GM19023 (cell line): ENCODE measurements around the gene PAFAH1B1.
"Not testable (repeated sequence)": the region's sequence is repeated elsewhere in the genome, so short reads cannot be mapped to it uniquely, and the experiment has no call there.

Experiments
- ATAC-seq: cut with Tn5 transposase; IDR thresholded peaks from one replicate; pipeline ENCODE4 v1.9.1; 2021; ENCODE audit warnings: mild to moderate bottlenecking, moderate library complexity; ENCODE audit not compliant: unreplicated experiment

The PAFAH1B1 gene

GRCh38 chr17:2634361-2634960 is 41.0 kb downstream of the PAFAH1B1 start:
- ATAC-seq = no peak

- ATAC-seq = no peak
These were observed 41.8 kb downstream of the PAFAH1B1 start for GRCh38 chr17:2635241-2635640.

- no peak for ATAC-seq
These were observed 42.2 kb downstream of the PAFAH1B1 start for GRCh38 chr17:2635675-2636074.

GRCh38 chr17:2636169-2636930 is 42.9 kb downstream of the PAFAH1B1 start:
- no peak for ATAC-seq

GRCh38 chr17:2637422-2637821 is 44.0 kb downstream of the PAFAH1B1 start:
- ATAC-seq = no peak

GRCh38 chr17:2644971-2645370 is 51.5 kb downstream of the PAFAH1B1 start:
- no peak for ATAC-seq

GRCh38 chr17:2647957-2648356 is 54.5 kb downstream of the PAFAH1B1 start:
- no peak for ATAC-seq

GRCh38 chr17:2649191-2649590 is 55.7 kb downstream of the PAFAH1B1 start:
- ATAC-seq = no peak

- ATAC-seq = not testable (repeated sequence)
These were observed 59.5 kb downstream of the PAFAH1B1 start for GRCh38 chr17:2652911-2653310.

- ATAC-seq = no peak
These were observed 62.1 kb downstream of the PAFAH1B1 start for GRCh38 chr17:2655546-2655945.

GRCh38 chr17:2656283-2656682 is 62.8 kb downstream of the PAFAH1B1 start:
- ATAC-seq = no peak

GRCh38 chr17:2659337-2659736 is 65.9 kb downstream of the PAFAH1B1 start:
- not testable (repeated sequence) for ATAC-seq

GRCh38 chr17:2660410-2660809 is 67.0 kb downstream of the PAFAH1B1 start:
- not testable (repeated sequence) for ATAC-seq

GRCh38 chr17:2672026-2672425 is 78.6 kb downstream of the PAFAH1B1 start:
- ATAC-seq = no peak

GRCh38 chr17:2679247-2679646 is 85.8 kb downstream of the PAFAH1B1 start:
- ATAC-seq = not testable (repeated sequence)

GRCh38 chr17:2680961-2681360 is 87.5 kb downstream of the PAFAH1B1 start:
- ATAC-seq = no peak

- ATAC-seq = no peak
These were observed 88.2 kb downstream of the PAFAH1B1 start for GRCh38 chr17:2681650-2682049.

- no peak for ATAC-seq
These were observed 88.9 kb downstream of the PAFAH1B1 start for GRCh38 chr17:2682176-2682938.

GRCh38 chr17:2683912-2684311 is 90.5 kb downstream of the PAFAH1B1 start:
- ATAC-seq = no peak

GRCh38 chr17:2684549-2684948 is 91.1 kb downstream of the PAFAH1B1 start:
- ATAC-seq = no peak

GRCh38 chr17:2685696-2686095 is 92.2 kb downstream of the PAFAH1B1 start:
- no peak for ATAC-seq

GRCh38 chr17:2687074-2687418 is 93.6 kb downstream of the PAFAH1B1 start:
- ATAC-seq = no peak
